M059J (cell line): ENCODE results near the gene PDE4D. TPM values are rescaled to one million over a fixed set of nuclear protein-coding genes. Genes with fewer than 3 reads are reported as not detected.

Source experiments
- DNase-seq: peaks from one replicate; pipeline ENCODE4 v3.0.0-alpha.2; 2012; ENCODE audit warnings: low read depth
- total RNA-seq: library from RNA; depleted of rRNA; stranded (reverse); fragments of >200 nt; shearing (Covaris generic); gene quantifications from 2 replicates; pipeline ENCODE4 v1.2.3, GENCODE V29; 2014; rRNA removed

The PDE4D gene
- 9.1 and 14.9 TPM in 2 replicates for total RNA-seq

DNA sequence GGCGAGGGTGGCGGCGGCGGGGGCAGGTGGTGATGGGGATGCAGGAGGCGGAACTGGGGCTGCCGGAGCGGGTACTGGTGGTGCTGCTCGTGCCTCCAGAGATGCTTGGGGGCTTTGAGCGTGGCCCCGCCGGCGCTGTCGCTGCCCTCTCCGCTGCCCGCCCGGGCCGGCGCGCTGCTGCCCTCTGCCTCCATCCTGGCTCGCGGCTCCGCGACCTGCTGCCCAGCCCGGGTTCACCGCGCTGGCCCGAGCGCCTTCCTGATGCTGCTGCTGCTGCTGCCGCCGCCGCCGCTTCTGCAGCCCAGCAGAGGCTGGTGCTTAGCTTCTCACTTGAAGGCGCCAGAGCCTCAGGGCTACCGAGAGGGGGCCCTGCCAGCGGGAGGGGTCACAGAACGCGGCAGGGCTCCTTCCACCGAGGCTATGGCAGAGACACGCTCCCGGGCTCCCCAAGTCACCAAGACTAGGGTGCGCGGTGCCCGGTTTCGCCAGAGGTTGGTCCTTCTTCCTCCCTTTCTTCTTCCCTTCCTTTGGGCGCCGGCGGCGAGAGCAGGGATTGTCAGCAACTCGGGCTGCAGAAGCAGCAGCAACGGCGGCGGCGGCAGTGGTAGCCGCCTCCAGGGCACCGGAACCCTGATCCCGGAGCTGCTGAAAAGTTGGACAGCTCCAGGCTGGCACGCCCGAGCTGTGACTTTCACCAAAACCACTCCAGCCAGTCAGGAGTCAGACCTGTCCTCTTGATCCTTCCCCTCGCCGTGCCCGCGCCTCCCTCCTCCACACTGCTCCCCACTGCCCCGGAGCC, at the start of gene PDE4D:
TSS of gene PDE4D (minus strand) at position 298 of the 799 bp plus-strand sequence.
- DNase-seq: peak; percentile 83

- no peak for DNase-seq
Observed at GRCh38 chr5:59937633-59938032, 44.1 kb upstream of the PDE4D start.

- DNase-seq: peak; percentile 57
Observed at GRCh38 chr5:59923465-59923864, 29.9 kb upstream of the PDE4D start.

DNA sequence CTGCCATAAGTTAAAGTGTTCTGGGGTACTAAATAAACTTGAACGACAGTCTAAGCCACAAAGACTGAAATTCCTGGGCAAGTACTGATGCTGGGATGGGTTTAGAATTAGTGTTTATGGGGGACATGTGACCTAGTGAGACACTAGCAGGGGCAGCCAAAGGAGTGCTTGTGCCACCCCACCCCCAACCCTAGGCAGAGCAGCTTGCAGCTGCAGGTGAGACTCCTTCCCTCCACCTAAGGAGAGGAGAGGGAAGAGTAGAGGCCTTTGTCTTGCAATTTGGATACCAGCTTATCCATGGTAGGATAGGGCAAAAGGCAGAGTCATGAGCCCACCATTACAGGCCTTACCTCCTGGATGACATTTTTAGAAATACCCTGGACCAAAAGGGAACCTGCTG, 28.7 kb upstream of the PDE4D start:
- DNase-seq: no peak

DNA sequence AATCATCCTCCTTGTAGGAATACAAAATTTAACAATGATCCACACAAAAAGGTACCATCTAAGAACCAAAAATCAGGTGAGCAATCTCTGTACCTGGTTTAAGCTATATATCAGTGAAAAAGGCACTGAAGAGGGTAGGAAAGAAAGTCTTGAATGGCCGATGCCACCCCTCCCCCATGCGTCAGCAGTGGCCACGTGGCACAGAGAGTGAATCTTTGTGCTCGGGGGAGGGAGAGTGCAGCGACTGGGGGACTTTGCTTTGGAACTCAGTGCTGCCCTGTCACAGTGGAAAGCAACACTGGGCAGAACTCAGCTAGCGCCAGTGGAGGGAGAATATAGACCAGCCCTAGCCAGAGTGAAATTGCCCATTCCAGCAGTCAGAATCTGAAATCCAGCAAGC, 28.3 kb upstream of the PDE4D start:
- no peak for DNase-seq

DNA sequence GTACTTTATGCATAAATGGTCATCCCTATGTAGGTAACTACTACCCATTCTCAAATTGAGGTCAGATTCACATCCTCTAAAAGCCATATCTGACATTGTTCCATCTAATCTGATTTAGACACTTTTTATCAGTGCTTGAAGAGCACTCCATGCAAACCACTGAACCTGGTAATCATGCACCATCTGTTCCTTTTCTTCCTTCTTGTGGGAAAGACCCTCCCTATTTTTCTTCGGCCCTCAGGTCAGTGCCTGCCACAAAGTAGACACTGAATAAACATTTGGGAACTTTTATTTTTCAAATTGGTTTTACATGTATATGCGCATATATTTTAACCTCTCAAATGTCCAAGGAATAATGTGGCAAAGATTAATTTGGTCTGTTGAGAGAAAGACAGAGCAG, 26.0 kb upstream of the PDE4D start:
- no peak for DNase-seq

DNA sequence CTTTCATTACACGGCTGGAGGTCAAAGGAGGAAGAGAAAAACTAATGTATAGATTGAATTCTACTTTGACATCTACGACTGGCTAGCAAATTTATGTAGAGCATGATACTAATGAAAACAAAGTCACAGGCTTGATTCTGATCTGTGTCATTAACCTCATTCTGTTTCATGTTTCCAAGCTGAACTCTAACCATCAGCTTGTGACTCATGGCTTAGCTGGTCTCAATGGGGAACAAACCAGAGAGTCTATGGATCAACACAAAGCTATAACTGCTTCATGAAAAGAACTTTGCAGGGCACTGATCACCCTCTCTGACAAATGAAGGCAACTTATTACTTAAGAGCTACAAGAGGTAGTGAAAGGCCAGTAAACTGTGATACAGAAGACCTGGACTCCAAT, 23.6 kb upstream of the PDE4D start:
- peak; percentile 63 for DNase-seq

DNA sequence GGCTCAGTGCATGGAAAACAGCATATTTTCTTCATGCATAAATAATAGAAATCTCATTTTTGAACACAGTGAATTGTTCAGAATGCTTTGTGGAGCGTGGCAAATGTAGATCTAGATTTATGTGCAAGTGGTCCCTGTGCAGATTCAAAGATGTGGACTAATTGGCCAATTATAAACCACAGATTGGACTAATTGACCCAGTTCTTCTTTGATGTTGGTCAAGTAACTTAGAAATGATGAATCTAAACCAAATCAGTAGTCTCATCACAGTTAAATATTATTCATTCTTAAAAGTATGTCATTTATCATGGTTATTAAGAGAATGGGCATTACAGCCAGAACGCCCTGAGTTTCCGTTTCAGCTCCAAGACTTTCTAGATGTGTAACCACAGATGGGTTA, 11.7 kb upstream of the PDE4D start:
- peak; percentile 41 for DNase-seq

GRCh38 chr5:59897075-59897474, 3.5 kb upstream of the PDE4D start:
- DNase-seq: no peak

GRCh38 chr5:59891962-59892643, 1.4 kb downstream of the PDE4D start:
- no peak for DNase-seq

DNA sequence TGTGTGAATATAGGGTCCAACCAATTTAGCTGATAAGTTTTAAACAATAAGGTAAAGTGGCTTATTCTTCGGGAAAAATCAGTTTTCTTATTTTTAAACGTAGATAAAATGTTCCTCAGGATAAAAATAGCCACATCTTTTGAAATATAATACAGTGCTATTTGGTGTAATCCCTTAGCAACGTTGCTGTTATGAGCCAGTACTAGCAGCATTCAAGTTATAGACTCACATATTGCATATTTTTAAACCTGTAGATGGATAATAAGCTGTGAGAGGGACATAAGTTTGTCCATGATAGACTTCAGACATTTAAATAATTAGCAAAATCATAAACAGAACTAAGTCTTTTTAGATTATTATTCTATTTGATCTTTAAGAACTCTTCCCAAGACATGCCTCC, 6.3 kb downstream of the PDE4D start:
- DNase-seq: no peak

DNA sequence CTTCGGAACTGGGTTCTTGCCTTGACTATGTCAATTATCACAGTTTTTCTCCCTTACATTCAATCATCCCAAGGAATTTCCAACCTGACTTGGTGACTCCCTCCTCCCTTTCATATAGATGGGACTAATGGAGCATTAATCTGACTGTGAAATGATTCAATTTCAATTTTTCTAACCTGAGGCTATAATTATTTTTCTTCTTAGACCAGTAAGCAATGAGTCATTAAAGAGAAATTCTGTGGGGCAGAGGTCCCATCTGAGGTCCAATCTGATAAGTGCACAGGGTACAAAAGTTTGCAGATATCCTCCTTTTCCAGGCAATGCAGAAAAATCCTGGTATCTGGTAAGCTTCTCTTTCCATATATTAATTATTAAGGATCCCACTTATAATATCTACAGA, 18.9 kb downstream of the PDE4D start:
- peak; percentile 87 for DNase-seq

DNA sequence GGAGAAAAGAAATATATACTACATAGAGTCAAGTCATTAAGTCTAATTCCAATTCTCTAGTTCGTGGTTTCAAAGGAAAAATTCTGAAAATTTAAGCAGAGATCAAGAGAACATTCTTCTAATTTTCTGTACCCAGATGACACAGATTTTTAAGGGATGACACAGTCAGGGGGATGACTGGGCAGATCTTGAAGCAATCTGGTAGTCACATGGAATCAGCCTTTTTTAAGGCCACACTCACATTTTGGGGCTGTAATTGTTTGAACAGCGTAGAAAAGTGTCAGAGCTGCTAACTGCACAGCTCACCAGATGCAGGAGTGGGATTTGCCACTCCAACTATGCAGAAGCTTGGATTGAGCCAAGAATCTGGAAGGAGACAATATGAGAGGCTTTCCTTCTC, 20.4 kb downstream of the PDE4D start:
- DNase-seq: peak; percentile 91

DNA sequence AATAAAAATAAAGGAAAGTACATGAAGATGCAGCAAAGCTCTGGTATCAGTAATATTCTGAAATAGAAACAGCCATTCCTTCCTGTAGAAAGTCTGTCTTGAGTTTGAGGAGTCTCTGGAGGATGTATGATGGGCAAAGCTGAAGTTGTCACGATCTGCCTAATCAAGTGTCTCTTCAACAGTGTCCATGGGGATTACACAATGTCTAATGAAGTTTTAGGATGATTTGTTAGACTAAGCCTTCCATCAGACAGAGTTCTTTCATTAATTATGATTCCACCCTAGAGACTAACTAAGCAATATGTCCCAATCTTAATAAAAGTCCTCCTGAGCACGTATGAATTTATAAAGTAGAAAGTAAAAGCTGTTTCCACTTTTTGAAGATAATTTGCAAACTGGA, 26.9 kb downstream of the PDE4D start:
- no peak for DNase-seq

DNA sequence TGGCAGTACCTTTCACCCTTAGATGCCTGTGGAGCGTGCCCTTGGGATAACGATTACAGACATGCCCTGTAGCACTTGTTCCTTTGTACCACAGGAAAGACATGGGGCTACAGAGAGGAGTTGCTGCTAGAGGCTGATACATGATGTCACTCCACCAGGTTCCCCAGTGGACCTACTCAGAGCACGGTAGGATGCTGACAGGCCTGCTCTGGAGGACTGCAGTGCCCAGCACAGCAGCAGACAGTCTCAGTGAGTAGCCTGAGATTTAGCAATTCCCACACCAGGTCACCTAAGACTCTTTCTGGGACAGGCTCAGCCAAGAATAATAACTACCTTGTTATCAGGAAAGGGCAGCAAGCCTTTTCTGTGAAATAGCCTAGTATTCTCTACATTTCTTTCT, 28.8 kb downstream of the PDE4D start:
- no peak for DNase-seq

- peak; percentile 69 for DNase-seq
Observed at GRCh38 chr5:59863777-59864176, 29.7 kb downstream of the PDE4D start.

- no peak for DNase-seq
Observed at GRCh38 chr5:59856358-59856757, 37.2 kb downstream of the PDE4D start.

DNA sequence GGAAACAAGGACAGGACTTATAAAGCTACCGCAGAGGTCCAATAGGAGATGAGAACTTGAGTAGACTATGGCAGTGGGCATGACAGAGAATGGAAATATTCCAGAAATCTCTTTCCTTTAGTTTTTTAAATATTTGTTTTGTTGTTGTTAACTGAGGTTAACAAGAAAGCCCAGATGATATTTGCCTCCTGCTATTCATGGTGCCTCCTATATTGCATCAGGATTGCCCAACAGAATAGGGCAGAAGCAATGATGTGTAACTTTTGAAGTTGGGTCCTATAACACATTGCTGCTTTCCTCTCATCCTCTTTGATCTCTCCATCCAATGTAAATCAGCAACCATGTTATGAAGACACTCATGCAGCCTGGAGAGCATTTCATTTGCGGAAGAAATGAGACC, 42.8 kb downstream of the PDE4D start:
- no peak for DNase-seq

DNA sequence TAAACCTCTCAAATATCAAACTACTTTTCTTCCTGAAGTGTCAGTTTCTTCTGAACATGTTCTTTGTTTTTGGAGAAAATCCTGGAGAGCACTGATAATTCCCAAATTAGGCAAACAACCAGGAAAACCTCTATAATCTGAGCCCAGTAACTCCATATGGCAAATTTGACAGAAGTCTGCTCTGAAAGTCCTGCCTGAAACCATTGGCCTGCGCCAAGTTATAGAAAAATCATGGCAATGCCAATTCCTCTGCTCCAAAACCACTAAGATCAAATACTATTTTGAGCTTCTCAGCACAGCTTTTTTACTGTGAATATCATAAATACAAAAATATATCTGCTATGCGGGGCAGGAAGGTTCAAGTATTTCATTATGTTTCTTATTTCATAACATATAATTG, 45.9 kb downstream of the PDE4D start:
- DNase-seq: no peak

DNA sequence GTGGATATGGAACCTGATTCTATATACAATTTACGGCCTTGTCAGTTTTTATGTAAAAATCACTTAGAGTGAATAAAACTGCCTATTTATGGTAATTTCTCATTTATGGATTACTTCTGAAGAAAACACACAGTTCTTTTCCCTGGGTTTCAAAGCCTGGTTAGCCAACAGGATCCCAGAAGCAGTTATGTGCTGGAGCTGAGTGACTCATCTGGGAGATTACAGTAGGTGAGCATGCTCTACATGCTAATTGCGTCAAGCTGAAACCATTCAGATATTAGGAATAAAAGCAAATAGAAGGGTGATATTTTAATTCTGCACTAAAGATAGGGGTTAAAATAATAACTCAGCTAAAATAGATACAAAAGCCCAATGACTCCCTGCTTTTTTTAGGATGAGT, 47.8 kb downstream of the PDE4D start:
- peak; percentile 63 for DNase-seq

GRCh38 chr5:59843511-59844213, 49.9 kb downstream of the PDE4D start:
- no peak for DNase-seq

DNA sequence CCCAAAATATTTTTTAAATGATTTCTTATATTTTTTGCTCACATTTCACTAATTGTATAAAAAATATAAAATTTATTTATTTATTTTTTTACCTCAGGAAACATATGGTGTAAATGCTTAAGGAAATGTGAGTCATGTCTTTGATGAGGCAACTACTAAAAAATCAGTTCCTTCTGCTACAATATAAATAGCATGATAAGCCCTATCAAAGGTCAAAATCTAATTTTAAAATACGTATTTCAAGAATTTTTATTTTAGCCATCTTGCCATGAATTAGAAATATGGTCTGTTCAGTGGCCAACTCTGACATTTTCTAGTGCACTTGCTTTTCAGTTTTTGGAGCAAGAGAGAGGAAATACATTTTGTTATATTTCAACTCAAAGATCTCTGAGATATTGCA, 50.5 kb downstream of the PDE4D start:
- no peak for DNase-seq

DNA sequence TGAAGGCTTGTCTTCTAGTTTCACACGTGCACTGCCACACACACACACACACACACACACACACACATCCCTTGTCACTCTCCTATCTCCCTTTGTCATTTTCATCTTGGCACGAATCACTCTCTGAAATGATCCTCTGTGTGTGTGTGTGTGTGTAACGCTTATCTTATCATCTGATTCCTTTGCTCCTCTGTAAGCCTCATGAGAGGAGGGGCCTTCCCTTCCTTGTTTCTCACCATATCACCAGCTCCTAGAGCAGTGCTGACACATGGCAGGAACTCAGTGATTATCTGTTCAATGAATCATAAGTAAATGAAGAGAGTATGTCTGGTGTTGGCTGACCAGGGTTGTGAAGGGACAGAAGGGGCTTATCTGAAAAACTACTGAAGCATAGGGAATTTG, 53.3 kb downstream of the PDE4D start:
- DNase-seq: peak; percentile 93
